ENCODE measurements around the gene GREB1.

Gene GREB1

GRCh38 chr2:11615209-11615608 lies 81.4 kb downstream of the GREB1 start:
- DNase-seq, result no peak

GRCh38 chr2:11616097-11616687 lies 82.3 kb downstream of the GREB1 start:
- no peak for DNase-seq

GRCh38 chr2:11616851-11617415 lies 83.1 kb downstream of the GREB1 start:
- DNase-seq, result no peak

GRCh38 chr2:11617527-11617926 lies 83.7 kb downstream of the GREB1 start:
- DNase-seq, result no peak

GRCh38 chr2:11617984-11618707 lies 84.3 kb downstream of the GREB1 start:
- DNase-seq, result no peak

GRCh38 chr2:11618708-11619062 lies 84.8 kb downstream of the GREB1 start:
- DNase-seq, result no peak

- no peak for DNase-seq
These were observed 87.6 kb downstream of the GREB1 start for GRCh38 chr2:11621410-11621809.

GRCh38 chr2:11622611-11623010 lies 88.8 kb downstream of the GREB1 start:
- no peak for DNase-seq

- DNase-seq, result peak; percentile 10
These were observed 91.0 kb downstream of the GREB1 start for GRCh38 chr2:11624893-11625292.

- DNase-seq, result no peak
These were observed 91.8 kb downstream of the GREB1 start for GRCh38 chr2:11625671-11626070.

GRCh38 chr2:11628675-11629074 lies 94.8 kb downstream of the GREB1 start:
- no peak for DNase-seq

- DNase-seq, result no peak
These were observed 95.4 kb downstream of the GREB1 start for GRCh38 chr2:11629215-11629614.

GRCh38 chr2:11629851-11630250 lies 96.0 kb downstream of the GREB1 start:
- no peak for DNase-seq

GRCh38 chr2:11630855-11631254 lies 97.0 kb downstream of the GREB1 start:
- no peak for DNase-seq

GRCh38 chr2:11631462-11631861 lies 97.6 kb downstream of the GREB1 start:
- no peak for DNase-seq

- DNase-seq, result no peak
These were observed 100.2 kb downstream of the GREB1 start for GRCh38 chr2:11633923-11634478.

- no peak for DNase-seq
These were observed 100.7 kb downstream of the GREB1 start for GRCh38 chr2:11634584-11634983.

GRCh38 chr2:11635141-11635540 lies 101.3 kb downstream of the GREB1 start:
- no peak for DNase-seq

- no peak for DNase-seq
These were observed 102.9 kb downstream of the GREB1 start for GRCh38 chr2:11636593-11637295.

- no peak for DNase-seq
These were observed 103.7 kb downstream of the GREB1 start for GRCh38 chr2:11637546-11637945.

- DNase-seq, result no peak
These were observed 105.7 kb downstream of the GREB1 start for GRCh38 chr2:11639503-11639902.

GRCh38 chr2:11640132-11640531 lies 106.3 kb downstream of the GREB1 start:
- DNase-seq, result no peak

GRCh38 chr2:11642972-11643371 lies 109.1 kb downstream of the GREB1 start:
- no peak for DNase-seq

GRCh38 chr2:11644293-11644692 lies 110.4 kb downstream of the GREB1 start:
- DNase-seq, result no peak
